ENCODE data around the gene TSC22D1. TPM values are rescaled to one million over a fixed set of nuclear protein-coding genes. Genes with fewer than 3 reads are reported as not detected.
A peak's percentile ranks its signal among the peaks of the same experiment; 100 is the strongest.

TSC22D1 gene
- total RNA-seq, 1 donor from 2014 or later = 76.4 TPM

DNA sequence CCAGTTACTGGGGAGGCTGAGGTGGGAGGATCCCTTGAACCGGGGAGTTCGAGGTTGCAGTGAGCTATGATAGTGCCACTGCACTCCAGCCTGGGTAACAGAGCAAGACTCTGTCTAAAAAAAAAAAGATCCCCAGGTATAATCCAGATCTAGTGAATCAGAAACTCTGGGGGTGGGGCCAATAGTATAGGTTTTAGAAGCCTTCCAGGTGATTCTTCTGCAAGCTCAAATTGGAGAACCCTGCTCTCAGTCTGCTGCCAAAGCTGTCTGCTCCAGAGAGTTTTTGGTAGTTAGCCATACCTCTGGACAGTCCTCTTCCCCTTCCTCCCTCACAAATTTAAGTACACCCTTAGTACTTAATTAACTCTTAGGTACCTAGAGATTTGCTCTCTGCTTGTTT lies 174.6 kb downstream of the TSC22D1 start:
- no peak for DNase-seq

DNA sequence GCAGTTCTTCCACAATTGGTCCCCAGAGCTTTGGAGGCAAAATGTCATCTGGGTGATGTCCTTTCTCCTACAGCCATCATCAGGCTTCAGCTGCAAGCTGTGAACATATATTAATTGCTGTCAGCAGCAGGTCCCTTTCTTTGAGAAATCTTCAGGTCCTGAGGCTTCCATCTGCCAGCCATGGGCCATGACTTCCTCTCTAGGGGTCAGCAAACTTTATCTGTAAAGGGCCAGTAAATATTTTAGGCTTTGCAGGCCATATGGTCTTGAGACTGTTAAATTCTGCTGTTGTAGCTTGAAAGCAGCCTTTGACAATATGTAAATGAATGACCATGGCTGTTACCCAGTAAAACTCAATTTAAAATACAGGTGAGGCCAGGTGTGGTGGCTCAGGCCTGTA lies 175.4 kb downstream of the TSC22D1 start:
- DNase-seq = no peak

DNA sequence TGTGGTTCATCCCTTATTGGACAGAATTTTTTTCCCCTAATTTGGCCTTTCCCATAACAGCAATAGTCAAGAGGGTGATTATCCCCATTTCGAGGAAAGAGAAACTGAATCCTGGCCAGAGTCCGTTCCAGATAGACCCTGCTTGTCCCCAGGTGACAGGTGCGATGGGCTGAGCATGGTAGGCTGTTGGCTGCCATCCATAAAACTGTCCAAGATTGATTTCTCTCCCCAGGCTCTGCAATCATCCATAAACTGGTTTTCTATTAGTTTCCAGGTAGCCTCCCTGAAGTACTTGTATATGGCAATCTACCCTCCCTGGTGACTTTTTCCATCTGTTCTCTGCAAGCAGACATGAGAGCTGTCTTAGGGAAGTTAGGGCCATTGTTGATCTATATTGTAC lies 177.1 kb downstream of the TSC22D1 start:
- DNase-seq = no peak

DNA sequence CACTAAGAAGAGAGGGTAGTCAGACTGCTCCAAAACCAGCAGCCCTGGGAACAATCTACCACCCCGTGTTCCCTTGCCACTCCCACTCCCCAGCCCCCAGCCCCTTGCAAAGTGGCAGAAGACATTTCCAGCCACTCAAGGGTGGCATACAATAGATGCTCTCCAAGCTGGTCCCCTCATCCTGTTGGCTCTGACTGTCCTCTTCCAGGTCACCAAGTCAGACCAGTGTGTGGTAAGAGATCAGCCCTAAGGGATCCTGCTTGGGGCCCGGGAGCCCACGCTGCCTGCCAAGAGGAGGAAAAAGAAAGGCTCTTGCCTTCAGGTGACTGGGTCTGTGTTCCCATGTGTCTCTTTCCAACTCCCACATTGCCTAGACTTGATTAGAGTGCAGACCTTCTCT lies 177.5 kb downstream of the TSC22D1 start:
- DNase-seq = no peak

DNA sequence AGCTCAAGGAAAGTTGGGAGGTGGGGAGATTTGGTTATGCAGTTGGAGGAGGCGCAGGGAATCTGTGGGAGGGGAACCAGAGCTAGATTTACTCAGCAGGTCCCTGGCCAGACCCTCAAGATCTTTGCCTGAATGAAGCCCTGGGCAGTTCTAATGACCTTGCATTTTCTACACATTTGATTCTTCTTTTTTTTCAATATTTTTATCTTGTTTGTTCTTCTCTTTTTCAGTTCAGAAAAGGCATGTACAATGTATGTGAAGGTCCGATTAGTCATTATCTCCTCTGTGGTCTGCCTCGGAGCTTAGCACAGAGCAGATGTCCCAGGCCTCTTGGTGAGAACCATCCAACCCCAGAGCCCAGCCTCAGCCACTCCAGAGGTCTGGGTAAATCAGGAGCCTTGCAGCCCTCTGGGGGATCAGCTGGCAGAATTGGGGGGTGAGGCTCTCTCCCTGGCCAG lies 178.3 kb downstream of the TSC22D1 start:
- no peak for DNase-seq

DNA sequence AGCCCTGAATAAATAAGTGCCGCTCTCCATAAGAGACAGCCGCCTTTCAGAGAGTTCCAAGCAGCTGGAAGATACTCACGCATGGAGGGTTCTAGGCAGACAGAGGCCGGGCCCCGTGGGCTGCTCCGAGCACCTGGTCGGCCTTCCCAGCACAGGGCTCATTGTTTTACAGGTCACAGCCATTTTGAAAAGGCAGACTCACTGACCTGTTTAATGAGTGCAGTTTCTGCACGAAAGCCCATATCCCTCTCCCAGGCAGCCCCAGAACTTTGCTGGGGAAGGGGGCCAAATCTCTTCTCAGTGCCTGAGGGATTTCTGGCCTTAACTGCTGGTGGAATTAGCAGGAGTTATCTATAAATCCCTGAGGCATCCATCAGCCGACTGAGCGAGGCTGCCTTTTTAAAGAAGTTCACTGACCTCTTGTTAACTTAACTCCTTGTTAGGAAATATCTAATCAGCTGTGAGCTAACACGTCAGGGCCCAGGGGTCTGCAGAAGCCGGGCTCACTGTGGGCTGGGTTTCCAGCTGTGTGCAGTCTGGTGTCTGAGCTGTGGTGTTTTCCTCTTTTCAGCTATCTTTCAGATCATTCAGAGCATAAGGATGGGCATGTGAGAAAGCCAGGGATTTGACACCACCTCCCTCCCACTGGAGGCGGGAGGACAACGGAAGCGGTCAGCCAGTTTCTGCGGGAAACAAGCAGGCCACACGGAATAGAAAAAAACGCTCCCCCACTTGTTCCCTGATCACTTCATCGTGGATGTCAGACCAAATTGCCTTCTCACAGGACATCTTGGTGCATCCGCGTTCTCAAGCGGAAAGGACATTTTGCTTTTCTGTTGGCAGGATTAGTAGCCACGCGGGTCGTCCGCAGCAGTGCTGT lies 179.2 kb downstream of the TSC22D1 start:
- no peak for DNase-seq

DNA sequence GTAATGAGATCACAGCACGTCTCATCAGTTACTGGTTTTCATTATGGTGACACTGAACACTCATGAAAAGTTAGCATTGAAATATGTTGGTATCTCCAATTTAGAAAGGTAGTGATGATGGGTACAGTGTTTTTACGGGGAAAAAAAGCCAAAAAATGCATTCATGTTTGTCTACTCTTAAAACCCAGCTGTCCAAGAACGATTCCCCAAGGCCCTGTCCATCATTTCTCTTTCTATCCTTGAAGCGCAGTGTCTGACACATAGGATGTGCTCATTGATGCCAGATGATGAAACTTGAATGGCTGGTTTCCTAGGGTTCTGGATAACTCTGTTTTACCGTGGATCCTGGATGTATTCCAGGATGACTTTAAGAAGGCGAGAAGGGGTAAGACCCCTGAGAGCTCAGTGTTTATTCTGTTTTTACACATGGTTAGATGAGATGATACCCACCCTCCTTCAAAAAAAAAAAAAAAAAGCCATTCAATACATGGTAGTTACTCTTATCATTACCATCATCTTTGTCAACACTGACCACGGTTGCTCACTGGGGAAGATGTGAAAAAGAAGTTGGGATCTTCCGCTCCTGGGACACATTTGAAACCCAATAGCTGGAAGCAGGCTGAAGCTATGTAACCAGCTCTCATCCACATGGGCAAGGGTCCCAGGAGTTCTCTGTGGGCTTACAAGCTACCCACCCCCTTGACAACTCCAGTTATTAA lies 180.0 kb downstream of the TSC22D1 start:
- no peak for DNase-seq

DNA sequence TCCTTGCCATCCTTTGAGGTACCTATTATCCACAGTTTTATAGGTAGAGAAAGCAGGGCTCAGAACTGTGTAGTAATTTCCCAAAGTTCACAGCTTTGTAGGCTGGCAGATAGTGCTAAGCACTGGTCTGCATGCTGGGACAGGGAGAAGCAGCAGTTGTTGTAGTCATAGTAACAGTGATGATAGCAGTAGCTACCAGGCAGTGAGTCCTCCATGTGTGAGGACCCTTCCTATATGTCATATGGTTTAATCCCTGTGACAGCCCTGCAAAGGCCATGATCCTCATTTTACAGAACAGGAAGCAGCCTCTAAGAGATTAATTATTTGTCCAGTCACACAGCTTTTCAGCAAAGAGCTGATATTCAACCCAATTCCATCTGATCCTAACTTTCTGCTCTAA lies 181.5 kb downstream of the TSC22D1 start:
- DNase-seq = no peak

DNA sequence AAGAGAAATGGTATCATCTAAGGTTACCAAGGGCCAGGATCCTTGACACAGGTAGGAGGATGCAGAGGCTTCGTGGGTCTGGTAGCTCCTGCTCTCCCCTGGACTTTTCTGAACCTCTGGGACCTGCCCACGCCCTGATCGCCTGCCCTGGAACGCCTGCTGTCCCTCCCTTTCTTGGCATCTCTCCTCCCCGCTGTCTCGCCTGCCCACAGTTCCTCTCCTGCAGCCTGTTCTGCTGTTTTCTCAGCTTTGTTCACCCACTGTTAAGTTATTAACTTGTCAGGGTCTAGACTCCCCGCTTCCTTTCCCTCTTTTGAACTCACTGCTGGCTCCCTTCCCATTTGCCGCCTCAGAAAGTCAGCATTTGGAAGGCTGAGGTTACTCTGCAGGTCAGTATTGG lies 182.7 kb downstream of the TSC22D1 start:
- DNase-seq = peak; percentile 11

DNA sequence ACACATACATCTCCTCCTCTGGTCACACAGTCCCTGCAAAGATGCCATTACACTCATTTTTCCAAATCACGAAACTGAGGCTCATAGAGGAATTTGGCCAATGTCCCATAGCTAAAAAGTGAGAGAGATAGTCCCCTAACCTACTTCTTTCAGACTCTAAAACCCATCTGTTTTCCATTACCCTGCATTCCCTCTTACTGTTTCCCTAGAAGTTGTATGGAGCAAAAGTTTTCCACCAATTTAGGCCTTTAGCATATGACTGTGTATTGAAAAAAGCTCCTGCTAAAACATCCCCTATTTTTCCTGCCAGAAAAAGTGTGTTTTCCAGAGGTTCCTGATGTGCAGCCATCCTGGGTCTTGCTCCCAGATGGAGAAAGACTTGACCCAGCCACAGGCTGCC lies 186.3 kb downstream of the TSC22D1 start:
- DNase-seq = no peak

DNA sequence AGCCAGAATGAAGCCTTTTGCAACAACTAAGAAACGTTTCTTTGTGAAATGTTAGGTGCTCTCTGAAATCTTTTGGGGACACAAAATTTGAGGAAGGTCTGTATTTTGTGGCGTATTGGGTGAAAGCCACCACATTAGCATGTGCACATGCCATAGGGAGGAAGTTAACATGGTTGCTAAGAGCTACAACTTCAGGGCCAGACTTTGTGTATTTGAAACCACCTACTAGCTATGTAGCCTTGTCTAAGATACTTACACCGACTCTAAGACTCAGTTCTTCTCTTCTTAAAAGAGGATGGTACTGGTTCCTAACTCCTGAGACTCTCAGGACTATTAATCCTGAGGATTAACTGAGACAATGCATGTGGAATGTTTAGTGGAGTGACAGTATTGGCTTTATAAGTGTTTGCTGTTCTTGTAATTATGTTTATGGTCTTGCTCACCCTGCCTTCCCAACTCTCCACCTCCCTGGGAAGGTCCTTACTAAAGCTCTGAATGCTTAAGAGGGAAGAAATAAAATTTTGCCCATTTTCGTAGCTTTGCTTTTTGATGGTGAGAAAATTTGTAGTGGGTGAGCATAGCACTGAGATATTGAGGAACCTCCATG lies 187.0 kb downstream of the TSC22D1 start:
- no peak for DNase-seq

DNA sequence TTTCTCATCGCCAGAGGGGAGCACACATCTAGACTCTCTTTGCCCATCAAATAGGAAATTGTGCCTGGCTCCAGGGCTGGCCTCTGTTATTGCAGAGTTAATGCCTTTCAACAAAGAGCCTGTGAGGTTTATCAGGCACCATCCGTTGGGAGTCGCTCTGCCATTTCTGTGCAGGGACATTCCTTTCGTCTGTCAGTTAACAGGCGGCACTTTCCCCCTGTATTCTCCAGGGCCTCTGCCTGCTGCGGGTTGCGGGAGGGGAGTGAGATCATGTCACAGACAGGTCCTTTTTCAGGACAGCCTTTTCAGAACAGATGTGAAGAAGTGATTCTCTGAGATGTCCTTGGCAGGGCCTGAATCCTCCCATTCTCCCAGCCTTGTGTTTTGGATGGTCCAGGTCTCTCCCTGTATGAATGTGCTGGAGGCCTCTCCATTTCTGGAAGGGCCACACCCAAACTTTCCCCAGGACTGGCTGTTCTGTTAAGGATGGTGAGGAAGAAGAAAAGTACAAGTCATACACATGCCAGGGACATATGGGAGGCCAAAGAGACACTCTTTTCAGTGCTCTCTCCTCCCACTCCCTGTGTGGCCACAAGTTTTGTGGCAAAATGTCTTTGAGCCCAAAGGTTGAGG lies 187.6 kb downstream of the TSC22D1 start:
- DNase-seq = no peak

DNA sequence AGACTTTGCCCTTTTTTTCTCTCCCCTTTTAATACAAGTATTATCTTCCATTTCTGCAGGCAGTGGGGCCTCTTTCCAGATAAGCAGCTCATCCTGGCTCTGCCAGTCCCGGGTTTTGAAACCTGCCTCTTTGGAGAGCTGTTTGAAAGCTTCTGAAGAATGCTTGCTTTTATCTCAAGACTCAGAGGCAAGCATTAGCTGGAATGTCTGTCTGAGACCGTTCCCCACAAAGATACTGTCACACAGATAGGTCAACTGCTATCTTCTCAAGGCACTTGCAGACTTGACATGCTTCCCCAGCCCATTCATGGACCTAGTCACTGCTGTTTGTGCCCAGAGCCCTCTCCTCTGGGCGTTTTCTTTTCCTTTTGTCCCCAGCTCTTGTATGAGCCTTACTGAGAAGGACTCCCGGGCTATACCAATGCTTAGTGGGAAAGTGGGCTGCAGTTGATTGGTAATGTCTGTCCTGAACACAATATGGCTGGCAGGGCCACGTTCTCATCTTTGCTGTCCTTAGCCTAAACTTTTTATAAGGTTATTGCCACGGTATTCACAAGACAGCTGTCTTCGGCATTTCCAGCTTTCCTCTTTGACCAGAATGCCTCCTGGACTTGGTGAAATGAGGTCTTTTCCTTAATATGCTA lies 189.1 kb downstream of the TSC22D1 start:
- DNase-seq = no peak

DNA sequence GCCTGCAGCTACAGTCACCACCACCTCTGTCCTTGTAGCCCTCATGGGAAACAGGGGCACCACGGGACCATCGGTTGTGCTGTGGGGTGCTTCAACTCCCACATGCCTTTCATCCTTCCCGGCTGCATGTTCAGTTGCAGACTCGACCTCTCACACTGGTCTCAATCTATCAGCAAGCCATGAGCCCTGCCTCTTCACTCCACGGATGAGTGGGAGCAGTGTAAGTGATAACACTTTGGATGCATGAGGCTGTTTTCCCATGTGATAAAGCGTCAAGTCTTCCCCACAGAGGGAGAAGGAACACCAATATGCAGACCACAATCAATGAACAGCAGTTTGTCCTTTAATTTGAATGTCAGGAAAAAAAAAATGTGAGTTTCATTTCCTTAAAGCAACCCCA lies 190.3 kb downstream of the TSC22D1 start:
- DNase-seq = no peak

DNA sequence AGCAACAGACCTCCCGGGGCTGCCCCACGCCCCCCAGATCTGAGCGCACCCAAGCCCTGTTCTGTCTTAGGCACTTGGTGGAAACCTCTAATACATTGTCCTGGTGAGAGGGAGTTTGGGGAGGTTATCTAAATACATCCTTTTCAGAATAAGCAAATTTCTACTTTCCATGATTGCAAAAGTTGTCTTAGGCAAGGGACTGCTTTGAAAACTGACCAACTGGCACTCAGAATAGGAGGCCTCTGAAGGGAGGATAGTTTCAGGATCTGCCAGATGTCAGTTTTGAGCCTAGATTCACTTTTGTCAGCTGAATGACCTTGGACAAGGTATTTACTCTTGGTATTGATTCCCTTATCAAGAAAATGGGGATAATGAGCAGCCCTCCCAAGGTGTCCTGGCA lies 190.7 kb downstream of the TSC22D1 start:
- DNase-seq = no peak

DNA sequence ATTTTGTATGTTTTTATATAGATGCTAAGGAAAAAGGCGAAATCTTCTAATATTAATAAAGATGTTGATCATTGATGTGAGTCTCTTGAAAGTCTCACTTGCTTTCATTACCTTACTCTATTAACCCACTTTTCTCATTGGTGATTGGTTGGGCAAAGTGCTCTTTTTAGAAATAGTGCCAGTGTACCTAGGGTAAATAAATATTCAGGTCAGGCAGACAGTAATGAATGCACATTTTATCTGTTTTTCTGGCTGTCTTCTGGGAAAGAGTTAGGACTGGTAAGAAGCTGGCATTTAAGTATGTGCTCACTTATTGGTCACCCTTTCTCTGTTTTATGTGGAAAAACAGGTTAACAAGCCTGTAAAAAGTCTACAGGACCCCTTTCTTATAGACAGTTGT lies 191.4 kb downstream of the TSC22D1 start:
- no peak for DNase-seq

DNA sequence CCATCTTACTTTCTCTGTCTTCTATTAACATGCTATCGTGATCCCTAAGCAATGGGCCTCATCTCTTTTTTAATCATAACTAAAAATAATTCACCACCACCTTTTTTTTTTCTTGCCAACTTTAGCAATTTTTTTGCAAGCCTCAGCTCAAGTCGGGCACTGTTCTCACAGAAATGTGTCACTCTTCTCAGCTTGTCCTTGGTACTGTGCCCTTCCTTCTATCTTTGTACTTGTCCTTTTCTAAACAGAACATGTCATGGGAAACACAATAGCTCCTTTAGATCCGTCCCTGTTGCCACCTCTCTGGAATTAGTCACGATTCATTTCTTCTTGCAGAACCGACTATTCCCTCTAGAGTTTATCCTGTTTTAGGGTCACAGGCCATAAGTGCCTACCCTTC lies 192.2 kb downstream of the TSC22D1 start:
- no peak for DNase-seq

DNA sequence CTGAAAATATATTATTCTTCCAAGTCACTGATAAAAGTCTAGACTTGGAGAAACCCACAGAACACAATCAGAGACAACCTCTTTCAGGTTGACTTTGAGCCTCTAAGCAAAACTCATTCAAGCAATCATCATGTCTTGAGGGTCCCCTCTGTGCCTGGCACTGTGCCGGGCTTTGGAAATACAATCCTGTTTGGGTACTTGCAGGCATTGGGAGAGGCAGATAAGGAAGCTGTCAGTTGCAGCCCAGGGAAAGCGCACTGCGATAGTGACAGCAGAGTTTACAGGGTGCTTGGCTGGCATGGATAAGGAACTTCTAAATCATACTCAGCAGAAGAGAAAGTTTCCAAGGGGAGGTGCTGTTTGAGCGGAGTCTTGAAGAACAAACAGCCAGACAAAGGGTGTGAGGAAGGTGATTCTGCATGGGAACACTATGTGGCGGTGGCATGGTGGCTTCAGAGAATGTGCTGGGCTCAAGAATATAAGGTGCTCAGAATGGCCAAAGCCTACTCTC lies 193.4 kb downstream of the TSC22D1 start:
- DNase-seq = no peak
